ENCODE data around the gene SPARC. TPM values are rescaled to one million over a fixed set of nuclear protein-coding genes. Genes with fewer than 3 reads are reported as not detected.
A peak's percentile ranks its signal among the peaks of the same experiment; 100 is the strongest.

SPARC gene
- total RNA-seq, 1 donor from 2014 or later = 92.5 TPM

DNA sequence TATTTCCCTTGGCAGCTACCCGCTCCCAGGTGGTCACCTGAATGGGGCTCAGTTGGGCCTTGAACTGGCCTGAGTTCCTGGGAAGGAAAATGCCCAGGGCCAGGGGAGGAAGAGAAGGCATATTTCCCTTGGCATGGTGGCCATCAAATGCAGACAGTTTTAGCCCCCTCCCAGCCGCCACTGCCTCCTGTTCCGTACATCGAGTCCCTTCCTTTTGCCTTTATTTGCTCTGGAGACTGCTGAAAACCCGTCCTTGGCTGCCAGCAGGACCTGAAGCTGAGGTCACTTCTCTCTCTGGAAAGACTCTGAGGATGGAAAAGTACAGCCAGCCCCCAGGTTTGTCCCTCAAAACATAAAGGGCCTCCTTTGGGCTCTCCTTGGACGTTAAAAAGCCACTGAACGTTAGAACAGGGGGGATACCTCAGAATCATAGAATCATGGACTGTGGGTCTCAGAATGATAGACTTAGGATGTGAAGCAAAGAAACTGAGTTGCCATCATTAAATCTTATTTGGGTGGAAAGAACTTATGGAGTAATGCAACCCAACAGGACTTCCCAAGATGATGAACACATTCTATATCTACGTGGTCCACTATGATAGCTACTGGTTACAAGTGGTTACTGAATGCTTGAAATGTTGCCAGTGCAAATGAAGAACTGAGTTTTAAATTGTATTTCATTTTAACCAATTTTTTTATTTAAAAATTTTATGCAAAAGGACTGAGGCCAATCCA, 7.1 kb downstream of the SPARC start:
- DNase-seq (ENCODE audit: low read depth in 2 of 2) = no peak

DNA sequence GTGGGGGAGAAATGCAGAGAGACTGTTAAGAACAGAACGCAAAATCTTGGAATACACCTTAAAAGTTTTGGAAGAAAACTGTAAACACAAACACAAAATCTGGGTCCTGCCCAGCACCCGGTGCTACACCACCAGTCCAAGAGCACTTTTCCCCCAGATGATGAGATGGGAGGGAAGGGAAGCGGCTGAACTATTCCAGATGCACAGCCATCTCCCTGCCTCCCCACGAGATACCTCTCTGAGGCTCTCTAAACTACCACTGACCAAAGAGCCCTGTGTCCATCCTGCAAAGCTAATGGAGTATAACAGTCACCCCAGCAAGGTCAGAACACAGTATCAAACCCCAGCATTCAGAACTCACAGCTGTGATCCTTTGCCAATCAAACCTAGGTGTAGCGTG, 8.0 kb downstream of the SPARC start:
- DNase-seq (ENCODE audit: low read depth in 2 of 2) = no peak

DNA sequence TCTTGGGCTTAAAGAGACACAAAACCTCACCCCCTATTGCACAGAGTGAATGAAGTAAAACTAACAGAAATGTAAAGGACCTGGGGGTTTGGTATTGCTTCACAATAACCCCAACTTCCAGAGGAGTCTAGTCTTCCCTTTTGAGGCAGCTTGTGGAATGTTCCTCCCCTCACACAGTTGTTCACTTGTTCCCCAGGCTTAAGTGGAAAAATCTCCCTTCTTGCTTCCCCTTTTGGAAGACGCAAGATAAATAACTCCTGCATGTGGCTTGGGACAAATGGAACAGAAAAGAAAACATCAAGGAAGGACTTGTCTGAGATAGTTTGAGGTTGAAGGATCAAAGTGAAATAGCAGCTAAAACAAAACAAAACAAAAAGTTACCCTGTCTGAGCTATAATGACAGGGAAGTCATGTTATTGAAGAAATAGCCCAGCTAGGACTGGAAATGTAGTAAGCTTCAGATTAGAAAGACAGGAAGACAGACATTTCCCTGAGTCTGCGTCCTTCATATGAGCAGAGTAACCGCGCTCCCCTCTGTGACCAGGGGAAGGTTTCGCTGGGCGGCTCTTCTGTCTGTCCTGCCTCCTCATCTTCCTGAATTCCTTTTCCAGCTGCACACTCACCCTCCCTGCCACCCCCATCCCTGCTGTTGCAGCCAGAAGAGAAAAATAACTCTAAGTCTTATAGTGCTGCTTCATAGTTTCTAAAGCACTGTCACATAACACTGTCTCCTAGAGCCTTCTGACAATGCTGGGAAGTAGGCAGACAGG, 8.8 kb downstream of the SPARC start:
- peak; percentile 43 to 84 for DNase-seq (ENCODE audit: low read depth in 2 of 2)

DNA sequence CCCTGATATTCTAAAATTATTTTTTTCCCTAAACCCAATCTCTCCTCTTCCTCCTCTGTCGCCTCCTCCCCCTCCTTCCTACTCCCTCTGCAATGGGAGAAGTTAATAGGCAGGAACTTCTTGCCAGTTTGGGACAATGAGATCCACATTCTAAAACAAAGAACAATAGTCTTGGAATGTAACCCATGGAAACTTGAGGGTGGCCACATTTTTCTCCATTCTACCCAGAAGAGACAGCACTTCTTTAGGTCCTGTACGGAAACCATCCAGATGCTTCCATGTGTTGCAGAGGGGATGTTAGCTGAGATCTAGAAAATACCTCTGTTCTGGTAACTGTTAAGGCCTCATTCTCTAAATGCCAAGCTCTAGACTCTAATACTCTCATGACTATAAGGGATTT, 10.0 kb downstream of the SPARC start:
- peak in 1 of 2 donors; percentile 75 for DNase-seq (ENCODE audit: low read depth in 2 of 2)

DNA sequence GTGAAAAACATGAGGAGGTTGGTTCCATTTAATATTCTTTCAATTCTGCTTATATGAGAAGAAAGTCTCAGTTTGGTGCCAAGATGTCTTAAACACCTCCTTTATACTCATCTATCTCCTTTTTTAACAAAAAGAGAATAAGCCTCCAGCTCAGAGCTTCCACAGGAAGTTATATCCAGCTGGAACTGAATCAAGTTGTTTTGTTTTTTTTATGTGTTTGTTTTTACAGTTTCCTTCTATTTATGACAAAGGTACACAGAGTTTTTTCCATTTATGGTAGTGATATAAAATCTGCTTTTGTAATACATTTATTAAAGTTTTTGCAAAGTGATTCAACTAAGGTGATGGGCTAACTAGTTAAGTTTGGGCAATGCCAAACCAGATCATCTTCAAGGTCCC, 10.4 kb downstream of the SPARC start:
- DNase-seq (ENCODE audit: low read depth in 2 of 2) = peak; percentile 60 to 72

DNA sequence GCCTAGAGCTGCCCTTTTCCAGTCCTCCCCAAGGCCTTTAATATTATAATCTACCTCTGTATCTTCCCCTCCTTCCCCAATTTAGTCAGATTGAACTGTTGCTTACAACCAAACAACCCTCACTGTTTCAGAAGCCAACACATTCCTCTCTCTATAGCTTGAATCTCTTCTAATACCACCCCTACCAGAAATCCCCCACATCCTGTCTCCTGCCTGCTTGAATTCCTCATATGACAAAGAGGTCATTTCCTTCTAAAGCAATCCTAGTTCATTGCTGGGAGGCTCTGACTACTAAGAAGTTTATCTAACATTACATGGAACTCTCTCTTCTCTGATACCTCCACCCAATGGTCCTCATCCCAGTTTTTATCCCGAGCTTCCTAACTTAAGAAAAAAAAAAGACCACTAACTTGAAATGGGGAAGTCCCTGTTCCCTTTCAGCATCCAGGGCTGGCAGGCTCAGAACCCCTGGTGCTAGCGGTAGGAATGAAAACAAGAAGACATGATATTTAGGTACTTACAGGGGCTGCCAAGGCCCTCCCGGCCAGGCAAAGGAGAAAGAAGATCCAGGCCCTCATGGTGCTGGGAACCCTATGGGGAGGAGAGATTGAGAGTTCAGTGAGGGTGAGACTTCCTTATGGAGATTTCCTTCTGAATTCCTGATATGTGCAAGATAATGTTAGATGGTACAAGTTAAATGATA, 11.0 kb downstream of the SPARC start:
- DNase-seq (ENCODE audit: low read depth in 2 of 2) = peak; percentile 69 to 88

DNA sequence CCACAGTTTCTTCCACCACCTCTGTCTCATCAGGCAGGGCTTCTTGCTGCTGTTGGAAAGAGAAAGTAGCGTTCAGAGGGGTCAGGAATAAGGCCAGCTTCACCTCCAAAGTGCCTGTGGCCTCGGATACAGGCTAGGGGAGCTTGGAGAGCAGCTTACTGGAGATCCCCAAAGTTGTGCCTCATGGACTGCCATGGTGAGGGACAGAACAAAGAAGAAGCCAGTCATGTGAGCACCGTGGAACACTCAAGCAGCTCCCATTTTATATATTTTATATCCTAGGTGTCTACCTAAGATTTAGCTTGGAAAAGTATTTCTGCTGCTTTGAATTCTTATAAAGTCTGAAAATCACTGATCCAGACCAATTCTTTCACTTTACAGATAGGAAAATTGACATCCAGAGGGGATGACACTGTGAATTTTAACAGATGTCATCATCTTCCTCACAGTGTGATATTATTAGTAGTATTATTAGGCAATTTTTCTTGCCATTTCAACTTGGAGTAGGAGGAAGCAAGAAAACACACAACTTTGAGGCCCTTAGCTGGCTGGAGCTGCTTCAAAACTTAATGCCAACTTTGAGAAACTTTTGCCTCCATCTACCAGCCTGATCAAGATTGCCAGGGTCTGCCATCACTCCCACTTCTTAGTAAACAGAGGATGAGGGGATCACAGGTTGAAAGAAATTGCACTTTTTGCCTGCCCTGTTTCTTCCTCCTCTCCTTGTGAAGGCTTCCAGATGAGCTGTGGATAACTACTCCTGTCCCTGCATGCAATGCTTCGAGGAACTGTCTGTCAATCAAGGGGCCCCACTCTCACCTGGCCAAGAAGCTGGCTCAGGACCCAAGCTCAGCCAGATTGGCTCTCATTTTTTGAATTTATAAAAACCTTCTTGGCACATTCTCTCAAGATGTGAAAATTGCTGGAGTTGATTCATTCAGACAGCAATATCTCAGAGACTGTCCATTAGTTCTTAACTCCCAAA, 11.8 kb downstream of the SPARC start:
- no peak for DNase-seq (ENCODE audit: low read depth in 2 of 2)

DNA sequence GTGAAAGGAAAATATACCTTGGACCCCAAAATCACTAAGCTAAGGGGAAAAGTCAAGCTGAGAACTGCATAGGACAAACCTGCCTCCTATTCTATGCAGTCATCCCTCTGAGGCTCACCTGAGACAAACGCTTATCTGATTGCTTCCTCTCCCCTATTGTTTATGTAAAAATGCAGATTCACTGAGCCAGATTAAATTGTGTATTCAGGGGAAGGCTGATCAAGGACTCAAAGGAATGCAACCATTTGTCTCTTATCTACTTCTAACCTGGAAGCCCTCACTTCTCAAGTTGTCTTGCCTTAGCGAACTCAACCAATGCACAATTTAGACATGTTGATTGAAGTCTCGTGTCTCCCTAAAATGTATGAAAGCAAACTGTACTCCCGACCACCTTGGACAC, 13.3 kb downstream of the SPARC start:
- no peak for DNase-seq (ENCODE audit: low read depth in 2 of 2)

DNA sequence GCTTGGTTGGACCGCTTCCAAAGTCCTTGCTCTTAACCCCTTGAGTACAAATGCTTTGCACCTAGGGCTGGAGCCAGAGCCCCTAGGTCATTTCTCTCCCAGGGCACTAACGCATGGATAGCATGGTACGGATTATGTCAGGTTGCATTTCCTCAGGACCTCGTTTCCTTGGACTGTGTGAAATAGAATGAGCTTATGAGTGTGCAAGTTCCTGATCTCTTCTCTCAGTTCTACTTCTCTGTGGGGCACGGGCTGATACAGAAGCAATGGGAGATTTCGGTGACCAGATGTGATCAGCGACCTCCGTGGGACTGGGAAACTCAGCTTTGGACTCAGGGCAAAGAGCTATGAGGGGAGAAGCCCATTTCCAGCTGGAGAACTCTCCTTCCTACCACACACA, 14.2 kb downstream of the SPARC start:
- no peak for DNase-seq (ENCODE audit: low read depth in 2 of 2)

DNA sequence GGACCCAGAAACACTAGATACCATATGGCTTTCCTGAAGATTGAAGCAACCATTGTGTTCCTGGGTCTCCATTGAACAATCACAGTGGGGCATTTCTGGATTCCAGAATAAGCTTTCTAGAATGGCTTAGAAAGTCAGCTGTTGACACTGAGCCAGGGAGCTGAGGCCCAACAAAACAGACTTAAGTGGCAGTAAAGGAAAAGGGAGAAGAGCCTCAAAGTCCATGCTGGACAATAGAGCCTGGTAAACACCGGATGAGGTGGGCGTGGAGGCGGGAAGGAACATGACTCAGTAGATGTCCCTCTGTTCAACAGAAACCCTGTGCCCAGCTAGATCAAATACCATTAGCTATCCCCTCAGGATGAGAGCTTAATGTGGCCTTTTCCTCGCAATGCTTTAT, 14.8 kb downstream of the SPARC start:
- DNase-seq (ENCODE audit: low read depth in 2 of 2) = peak; percentile 76 to 98

DNA sequence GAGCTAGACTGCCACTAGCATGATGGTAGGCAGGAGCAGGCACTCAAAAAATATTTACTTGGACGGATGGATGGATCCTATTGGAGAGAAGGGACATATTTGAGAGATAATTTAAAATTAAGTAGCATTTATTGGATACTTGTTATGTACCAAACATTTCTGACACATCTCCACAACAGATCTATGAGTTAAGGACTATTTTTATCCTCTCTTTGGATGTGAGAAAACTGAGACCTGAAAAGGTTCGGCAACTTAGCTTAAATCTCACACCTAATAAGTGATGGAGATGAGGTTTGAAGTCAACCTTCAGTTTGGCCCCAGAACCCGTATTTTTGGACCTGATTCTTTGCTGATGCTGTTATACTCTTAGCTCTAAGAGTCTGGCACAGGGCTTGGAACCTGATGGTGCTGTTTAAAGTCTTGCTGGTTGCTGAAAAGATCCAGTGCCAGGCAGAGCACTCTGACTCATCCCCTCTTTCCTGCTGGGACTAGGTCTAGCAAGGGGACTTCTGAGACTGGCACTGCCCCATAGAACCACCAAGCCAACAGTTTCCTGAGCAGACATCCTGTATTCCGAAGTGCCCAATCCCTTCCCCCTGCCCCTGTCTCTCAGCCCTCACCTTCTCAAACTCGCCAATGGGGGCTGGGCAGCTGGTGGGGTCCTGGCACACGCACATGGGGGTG, 15.6 kb downstream of the SPARC start:
- peak; percentile 51 to 78 for DNase-seq (ENCODE audit: low read depth in 2 of 2)

DNA sequence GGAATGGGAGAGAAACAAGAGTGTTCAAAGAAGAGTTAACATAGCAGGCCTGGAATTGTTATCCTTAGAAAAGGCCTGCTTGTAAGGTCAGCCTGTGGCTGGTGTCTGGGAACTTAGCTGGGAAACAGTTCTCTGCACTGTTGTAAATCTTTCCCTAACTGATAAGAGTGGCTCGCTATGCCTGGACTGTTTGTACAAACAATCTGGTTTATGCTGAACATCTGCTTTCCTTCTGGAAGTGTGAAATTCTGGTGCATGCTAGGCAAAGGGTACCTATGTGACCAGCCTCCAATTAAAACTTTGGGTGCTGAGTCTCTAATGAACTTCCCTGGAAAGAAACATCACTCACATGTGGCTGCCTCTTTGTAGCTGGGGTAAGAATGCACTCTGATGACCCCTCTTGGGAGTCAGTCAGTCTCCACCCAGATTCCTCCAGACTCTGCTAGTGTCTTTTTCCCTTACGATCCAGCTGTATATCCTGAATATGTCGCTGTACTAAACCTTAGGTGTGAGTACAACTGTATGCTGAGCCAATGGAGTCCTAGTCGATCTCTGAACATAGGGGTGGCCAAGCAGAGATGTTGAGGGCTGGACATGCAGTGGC, 16.5 kb downstream of the SPARC start:
- DNase-seq (ENCODE audit: low read depth in 2 of 2) = peak in 1 of 2 donors; percentile 41

DNA sequence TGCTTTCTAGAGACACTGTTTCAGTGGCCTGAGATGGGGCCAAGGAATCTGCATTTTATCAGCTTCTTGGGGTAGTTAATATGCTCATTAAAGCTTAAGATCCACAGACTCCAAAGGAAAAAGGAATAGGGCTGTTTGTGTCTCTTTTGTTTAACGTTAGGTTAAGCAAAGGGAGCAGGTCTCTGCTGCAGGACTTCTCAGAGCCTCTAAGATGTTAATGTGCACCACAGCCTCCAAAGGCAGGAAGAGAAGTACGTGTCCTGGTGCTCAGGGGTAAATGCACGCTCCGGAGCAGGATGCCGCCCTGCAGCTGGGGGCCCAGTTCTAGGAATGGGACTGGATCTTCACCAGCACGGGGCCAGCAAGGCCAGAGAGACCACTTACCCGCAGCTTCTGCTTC, 19.6 kb downstream of the SPARC start:
- no peak for DNase-seq (ENCODE audit: low read depth in 2 of 2)

DNA sequence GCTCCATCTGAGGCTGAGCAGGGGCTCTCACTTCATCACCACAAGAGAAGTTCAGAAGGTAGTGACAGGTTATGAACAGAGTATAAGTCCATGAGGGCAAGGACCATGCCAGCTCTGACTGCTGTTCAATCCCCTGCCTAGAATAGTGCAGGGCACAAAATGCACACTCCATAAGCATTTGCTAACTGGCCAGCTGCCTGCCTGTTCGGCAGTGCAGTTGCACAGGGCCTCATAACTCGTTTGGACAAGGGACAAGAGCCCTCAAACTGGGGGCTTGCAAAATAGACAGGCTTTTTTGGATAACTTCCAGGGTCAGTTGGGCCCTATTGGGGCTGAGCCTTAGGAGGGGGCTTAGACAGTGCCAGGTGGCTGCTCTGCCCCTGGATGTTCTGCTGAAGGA, 21.1 kb downstream of the SPARC start:
- DNase-seq (ENCODE audit: low read depth in 2 of 2) = no peak

DNA sequence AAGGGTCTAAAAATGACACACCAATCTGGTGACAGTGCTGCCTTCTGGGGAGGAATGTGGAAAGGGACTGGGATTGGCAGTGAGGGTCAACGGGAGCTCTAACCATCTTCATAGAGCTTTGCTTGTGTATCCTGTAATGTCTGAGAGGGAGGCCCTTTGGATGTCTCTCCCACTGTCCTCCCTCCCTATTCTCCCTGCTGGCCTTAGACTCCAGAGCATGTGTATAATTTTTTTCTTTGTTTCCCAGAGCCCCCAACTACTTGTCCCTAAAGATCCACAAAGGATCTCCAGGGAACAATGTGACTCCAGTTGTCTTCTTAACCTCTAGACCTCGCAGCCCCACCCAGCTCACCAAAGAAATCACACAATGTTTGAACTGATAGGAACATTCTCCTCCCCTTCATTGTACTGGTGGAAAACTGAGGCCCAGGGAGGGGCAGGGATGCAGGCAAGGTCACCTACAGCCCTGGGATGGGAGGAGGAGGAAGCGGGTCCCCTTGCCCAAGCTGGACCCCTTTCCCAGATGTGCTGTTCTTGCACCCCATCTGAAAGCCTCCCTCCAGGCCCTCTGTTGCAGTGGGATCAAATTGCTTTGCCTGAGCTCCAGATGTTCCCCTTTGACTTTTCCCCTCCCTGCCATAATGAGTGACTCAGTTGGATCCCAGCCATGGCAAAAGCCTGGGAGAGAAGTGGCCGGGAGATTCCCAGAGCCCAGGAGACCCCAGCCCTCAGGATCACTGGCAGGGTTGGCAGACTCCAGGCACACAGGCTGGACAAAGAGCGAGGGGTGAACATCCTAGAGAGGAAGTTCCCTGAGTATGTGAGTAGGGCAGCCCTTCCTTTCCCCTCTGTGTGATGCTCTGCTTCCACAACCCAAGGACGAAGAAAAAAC, 21.8 kb downstream of the SPARC start:
- DNase-seq (ENCODE audit: low read depth in 2 of 2) = peak; percentile 85 to 90

DNA sequence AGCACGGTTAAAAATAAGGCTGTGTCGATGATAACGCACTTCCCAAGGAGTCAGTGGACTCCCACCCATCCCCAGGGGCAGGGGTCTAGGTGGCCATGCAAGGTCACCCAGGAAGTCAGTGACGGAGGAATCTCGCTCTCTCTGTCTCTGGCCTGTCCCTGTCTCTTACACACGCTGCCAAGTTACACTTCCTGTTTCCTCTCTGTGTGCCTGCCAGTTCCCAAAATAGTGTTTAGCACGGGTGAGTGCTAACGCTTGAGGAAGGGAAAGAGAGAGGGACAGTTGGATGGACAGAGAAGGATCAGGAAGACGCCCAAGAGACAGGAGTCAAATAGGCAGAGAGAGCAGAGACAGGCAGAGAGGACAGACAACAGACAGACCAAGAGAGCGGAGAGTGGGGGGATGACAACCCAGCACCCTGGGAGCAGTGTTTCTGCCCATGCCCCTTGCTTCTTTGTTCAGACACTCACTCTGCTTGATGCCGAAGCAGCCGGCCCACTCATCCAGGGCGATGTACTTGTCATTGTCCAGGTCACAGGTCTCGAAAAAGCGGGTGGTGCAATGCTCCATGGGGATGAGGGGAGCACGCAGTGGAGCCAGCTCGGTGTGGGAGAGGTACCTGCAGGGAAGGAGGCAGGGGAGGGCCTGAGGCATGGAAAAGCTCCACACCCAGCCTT, 23.0 kb downstream of the SPARC start:
- peak; percentile 61 to 70 for DNase-seq (ENCODE audit: low read depth in 2 of 2)

DNA sequence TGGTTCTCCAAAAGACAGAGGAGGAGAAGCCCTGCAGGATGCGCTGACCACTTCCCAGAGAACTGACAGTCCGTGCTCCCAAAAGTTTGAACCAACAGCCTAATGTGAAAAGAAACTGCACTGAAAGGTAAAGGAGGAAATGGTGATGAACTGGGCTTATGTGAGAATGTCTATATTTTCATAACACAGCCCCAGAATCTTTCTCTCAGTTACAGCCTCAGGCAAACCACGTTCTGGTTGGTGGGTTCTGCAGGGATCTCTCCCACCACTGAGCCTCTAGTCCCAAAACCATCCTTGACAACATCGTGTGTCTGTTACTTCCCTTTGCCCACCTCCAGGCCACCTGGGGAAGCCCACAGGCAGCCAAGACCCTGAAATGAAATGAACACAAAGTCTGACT, 23.9 kb downstream of the SPARC start:
- no peak for DNase-seq (ENCODE audit: low read depth in 2 of 2)

DNA sequence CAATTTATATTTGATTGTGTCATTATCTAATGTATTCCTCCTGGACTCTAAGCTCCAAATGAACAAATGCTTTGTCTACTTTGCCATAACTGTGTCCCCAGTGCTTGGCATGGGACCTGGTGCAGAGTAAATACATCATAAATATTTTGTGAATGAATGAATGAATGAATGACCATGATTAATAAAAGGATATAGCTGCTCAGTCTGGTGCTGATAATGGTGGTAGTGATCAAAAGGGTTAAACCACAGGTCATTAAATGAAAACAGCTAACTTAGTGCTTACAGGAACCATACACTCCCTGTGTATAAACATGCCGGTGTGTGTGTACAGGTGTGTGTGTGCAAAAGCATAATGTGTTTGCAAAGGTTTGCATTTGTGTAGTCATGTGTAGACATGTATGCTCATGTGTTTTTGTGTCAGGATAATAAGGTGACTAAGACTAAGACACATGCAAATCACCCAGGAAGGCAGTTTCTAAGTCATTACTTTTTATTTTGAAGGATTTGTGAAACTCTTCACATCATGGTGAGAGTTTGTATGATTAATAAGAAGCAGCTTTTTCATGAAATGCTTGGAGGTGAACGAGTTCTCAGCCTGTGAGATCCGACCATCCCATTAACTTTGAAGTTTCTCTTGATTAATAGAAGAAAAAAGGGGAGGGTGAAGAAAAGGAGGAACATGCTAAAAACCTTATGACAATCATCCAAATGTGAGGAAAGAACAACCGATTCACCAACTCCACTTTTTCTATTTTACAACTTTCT, 24.6 kb downstream of the SPARC start:
- no peak for DNase-seq (ENCODE audit: low read depth in 2 of 2)

All from lung microvascular endothelial cell (primary cell).